Bronchial epithelial cell (primary cell): ENCODE data around the gene NTRK3. TPM values are rescaled to one million over a fixed set of nuclear protein-coding genes. Genes with fewer than 3 reads are reported as not detected.

Experiments
- DNase-seq: peaks from one replicate; pipeline ENCODE4 v3.0.0-alpha.2; 2010; ENCODE audit warnings: low read depth
- FAIRE-seq: peaks from 2 replicates; lab custom pipeline; 2011; peaks lifted over from hg19 to GRCh38; lab: Jason Lieb, UNC
- H3K27me3 ChIP-seq: 2 replicates; pipeline ENCODE4 v1.5.1; 2011; ENCODE audit warnings: low read length; ENCODE audit not compliant: control insufficient read depth, insufficient read depth
- H3K36me3 ChIP-seq: 2 replicates; pipeline ENCODE4 v1.5.1; 2011; ENCODE audit warnings: low read length; ENCODE audit not compliant: control insufficient read depth, insufficient read depth
- H3K4me3 ChIP-seq: 2 replicates; pipeline ENCODE4 v1.5.1; 2011; ENCODE audit warnings: mild to moderate bottlenecking, low read depth, low read length, control low read depth
- total RNA-seq: library from RNA; depleted of rRNA; stranded (reverse); fragments of >200 nt; gene quantifications from 2 replicates; pipeline ENCODE4 v1.2.1, GENCODE V29; 2014
- TF ChIP-seq, protein P1 (sequence below): IDR thresholded peaks from 2 replicates; pipeline ENCODE4 v1.5.1; 2011; ENCODE audit warnings: mild to moderate bottlenecking, moderate library complexity, low read length, control low read depth, inconsistent platforms; ENCODE audit not compliant: insufficient read depth, severe bottlenecking

The NTRK3 gene
- total RNA-seq, 1 donor from 2014 or later = not detected

DNA sequence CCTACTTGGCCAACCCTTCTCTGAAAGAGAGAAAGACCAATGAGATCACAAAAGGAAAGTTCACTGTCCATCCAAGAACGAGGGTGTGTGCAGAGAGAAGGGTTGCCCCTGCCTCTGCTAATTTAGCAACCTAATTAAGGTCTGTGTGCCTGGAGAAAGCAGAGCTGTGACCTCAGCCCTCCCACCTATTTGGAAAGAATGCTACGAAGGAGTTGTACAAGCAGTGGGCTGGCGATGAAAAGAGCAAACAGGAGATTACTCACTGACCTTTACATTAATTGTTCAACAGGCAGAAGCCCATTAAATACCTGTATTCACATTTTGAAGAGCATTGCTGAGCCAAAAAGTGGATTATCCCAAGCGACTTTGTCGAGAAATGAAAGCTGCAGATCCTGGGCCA is 314.9 kb downstream of the NTRK3 start:
- H3K36me3 ChIP-seq = no peaks in the 10 kb centered on the region
- TF ChIP-seq, protein P1, sequence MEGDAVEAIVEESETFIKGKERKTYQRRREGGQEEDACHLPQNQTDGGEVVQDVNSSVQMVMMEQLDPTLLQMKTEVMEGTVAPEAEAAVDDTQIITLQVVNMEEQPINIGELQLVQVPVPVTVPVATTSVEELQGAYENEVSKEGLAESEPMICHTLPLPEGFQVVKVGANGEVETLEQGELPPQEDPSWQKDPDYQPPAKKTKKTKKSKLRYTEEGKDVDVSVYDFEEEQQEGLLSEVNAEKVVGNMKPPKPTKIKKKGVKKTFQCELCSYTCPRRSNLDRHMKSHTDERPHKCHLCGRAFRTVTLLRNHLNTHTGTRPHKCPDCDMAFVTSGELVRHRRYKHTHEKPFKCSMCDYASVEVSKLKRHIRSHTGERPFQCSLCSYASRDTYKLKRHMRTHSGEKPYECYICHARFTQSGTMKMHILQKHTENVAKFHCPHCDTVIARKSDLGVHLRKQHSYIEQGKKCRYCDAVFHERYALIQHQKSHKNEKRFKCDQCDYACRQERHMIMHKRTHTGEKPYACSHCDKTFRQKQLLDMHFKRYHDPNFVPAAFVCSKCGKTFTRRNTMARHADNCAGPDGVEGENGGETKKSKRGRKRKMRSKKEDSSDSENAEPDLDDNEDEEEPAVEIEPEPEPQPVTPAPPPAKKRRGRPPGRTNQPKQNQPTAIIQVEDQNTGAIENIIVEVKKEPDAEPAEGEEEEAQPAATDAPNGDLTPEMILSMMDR = no peak
- no peak for FAIRE-seq

DNA sequence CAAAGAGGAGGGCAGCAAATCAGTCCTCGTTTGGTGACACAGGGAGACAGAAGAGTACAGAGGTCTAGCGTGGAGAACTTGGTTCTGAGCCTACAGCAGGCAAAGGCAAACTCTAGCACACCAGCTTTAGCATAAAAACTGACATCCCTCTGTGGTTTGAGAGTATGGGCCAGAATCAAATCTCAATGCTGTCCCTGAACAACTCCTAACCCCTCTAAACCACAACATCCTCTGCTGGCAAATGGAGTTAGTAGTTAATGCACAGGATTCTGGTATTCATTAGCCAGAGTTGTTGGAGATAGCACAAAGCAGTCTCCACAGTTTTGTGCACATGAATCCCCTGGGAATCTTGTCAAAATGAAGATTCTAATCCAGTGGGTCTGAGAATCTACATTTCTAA is 315.8 kb downstream of the NTRK3 start:
- no peaks in the 10 kb centered on the region for H3K36me3 ChIP-seq
- no peaks in the 10 kb centered on the region for H3K27me3 ChIP-seq
- no peak for FAIRE-seq
- DNase-seq = no peak
- TF ChIP-seq, protein P1 = no peak
- no peak overlapping the region for H3K4me3 ChIP-seq

More for the DNA sequence above, 314.9 kb downstream of the NTRK3 start:
- DNase-seq = no peak
- Histone ChIP-seq H3K4me3 (no peak overlapping the region), H3K27me3 (no peaks in the 10 kb centered on the region)

GRCh38 chr15:87939848-87940457 is 316.6 kb downstream of the NTRK3 start:
- DNase-seq = no peak

GRCh38 chr15:87938031-87938430 is 318.5 kb downstream of the NTRK3 start:
- H3K4me3 ChIP-seq = no peak overlapping the region
- FAIRE-seq (no peak), DNase-seq (no peak)
- H3K27me3 ChIP-seq = no peaks in the 10 kb centered on the region
- TF ChIP-seq, protein P1 = no peak
- H3K36me3 ChIP-seq = no peaks in the 10 kb centered on the region

More at GRCh38 chr15:87939848-87940457, 316.6 kb downstream of the NTRK3 start:
- H3K27me3 ChIP-seq = no peaks in the 10 kb centered on the region
- TF ChIP-seq, protein P1 = no peak
- H3K36me3 ChIP-seq = no peaks in the 10 kb centered on the region
- H3K4me3 ChIP-seq = no peak overlapping the region
- no peak for FAIRE-seq

- Histone ChIP-seq H3K27me3 (no peaks in the 10 kb centered on the region), H3K4me3 (no peak overlapping the region), H3K36me3 (no peaks in the 10 kb centered on the region)
- FAIRE-seq (no peak), DNase-seq (no peak)
- TF ChIP-seq, protein P1 = no peak
These were observed 321.0 kb downstream of the NTRK3 start for GRCh38 chr15:87935583-87935982.

DNA sequence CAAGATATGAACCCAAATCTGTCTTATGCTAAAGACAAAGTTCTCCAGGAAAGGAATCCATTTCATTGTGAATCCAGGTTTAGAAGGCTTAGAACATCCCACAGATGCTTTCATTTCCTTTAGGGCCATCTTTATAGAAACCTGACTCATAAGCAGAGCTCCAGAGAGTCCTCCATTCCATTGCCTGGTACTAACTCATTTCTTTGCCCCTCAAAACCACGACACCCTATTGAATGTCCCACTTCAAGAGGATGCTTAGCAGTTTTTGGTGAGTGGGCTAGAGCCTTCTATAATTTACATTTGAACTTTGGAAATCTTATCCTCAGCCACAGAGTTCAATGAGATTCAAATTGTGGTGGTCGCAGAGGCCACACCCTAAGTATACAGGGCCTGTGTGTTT is 325.0 kb downstream of the NTRK3 start:
- H3K27me3 ChIP-seq = no peaks in the 10 kb centered on the region
- FAIRE-seq (no peak), DNase-seq (no peak)
- TF ChIP-seq, protein P1 = no peak
- no peaks in the 10 kb centered on the region for H3K36me3 ChIP-seq
- H3K4me3 ChIP-seq = no peak overlapping the region
